DOHH2 (cell line): ENCODE data around the gene ZSCAN12.
A peak's percentile ranks its signal among the peaks of the same experiment; 100 is the strongest.

Source experiments
- H3F3A ChIP-seq: fragments of 200-600 bp; sonication (generic), shearing (Covaris generic); 2 replicates; pipeline ENCODE4 v1.6.0; 2016; ENCODE audit warnings: antibody characterized with exemption, mild to moderate bottlenecking; ENCODE audit not compliant: control insufficient read depth, insufficient read depth
- H3K27ac ChIP-seq: fragments of 200-600 bp; sonication (generic); 2 replicates; pipeline ENCODE4 v1.5.1; 2014; ENCODE audit warnings: low read depth, mild to moderate bottlenecking, low read length, moderate library complexity
- H3K27me3 ChIP-seq: fragments of 200-600 bp; sonication (generic); 2 replicates; pipeline ENCODE4 v1.6.1; 2014; ENCODE audit warnings: mild to moderate bottlenecking, low read length, mixed read lengths; ENCODE audit not compliant: control insufficient read depth
- H3K36me3 ChIP-seq: fragments of 200-600 bp; sonication (generic); 2 replicates; pipeline ENCODE4 v1.6.1; 2014; ENCODE audit warnings: mild to moderate bottlenecking, low read length, moderate library complexity, mixed read lengths; ENCODE audit not compliant: control insufficient read depth
- H3K4me1 ChIP-seq: fragments of 200-600 bp; sonication (generic); 2 replicates; pipeline ENCODE4 v1.6.1; 2014; ENCODE audit warnings: mild to moderate bottlenecking, low read length, mixed read lengths; ENCODE audit not compliant: control insufficient read depth
- H3K4me2 ChIP-seq: fragments of 200-600 bp; sonication (generic); 2 replicates; pipeline ENCODE4 v1.6.0; 2014; ENCODE audit warnings: mild to moderate bottlenecking, low read length, moderate library complexity
- H3K4me3 ChIP-seq: fragments of 200-600 bp; sonication (generic); 2 replicates; pipeline ENCODE4 v1.5.1; 2014; ENCODE audit warnings: mild to moderate bottlenecking, low read length, mixed read lengths
- H3K79me2 ChIP-seq: fragments of 200-600 bp; sonication (generic); 2 replicates; pipeline ENCODE4 v1.6.1; 2014; ENCODE audit warnings: mild to moderate bottlenecking, low read length, mixed read lengths; ENCODE audit not compliant: control insufficient read depth
- H3K9me2 ChIP-seq: fragments of 200-600 bp; sonication (generic); replicated peaks from 2 replicates; pipeline ENCODE4 v1.6.1; 2014; ENCODE audit warnings: mild to moderate bottlenecking, low read length, mixed read lengths; ENCODE audit not compliant: control insufficient read depth
- H3K9me3 ChIP-seq: fragments of 200-600 bp; sonication (generic); 2 replicates; pipeline ENCODE4 v1.6.1; 2014; ENCODE audit warnings: antibody characterized with exemption, low read length, mixed read lengths; ENCODE audit not compliant: control insufficient read depth, insufficient read depth
- H4K20me1 ChIP-seq: fragments of 200-600 bp; sonication (generic); 2 replicates; pipeline ENCODE4 v1.6.0; 2014; ENCODE audit warnings: low read depth, mild to moderate bottlenecking, antibody characterized with exemption, low read length, moderate library complexity; ENCODE audit not compliant: control insufficient read depth, insufficient read depth
- EZH2phosphoT487 ChIP-seq: fragments of 200-600 bp; sonication (generic); IDR thresholded peaks from 2 replicates; pipeline ENCODE4 v1.6.1; 2017; ENCODE audit warnings: borderline replicate concordance, mild to moderate bottlenecking, antibody characterized with exemption, low read length, moderate library complexity, mixed read lengths
- TF ChIP-seq, protein P1 (sequence below): fragments of 200-600 bp; sonication (generic); IDR thresholded peaks from one replicate; pipeline ENCODE4 v1.5.1; 2014; ENCODE audit warnings: antibody characterized with exemption, mild to moderate bottlenecking, low read depth, low read length; ENCODE audit not compliant: poor library complexity, severe bottlenecking

ZSCAN12 gene

DNA sequence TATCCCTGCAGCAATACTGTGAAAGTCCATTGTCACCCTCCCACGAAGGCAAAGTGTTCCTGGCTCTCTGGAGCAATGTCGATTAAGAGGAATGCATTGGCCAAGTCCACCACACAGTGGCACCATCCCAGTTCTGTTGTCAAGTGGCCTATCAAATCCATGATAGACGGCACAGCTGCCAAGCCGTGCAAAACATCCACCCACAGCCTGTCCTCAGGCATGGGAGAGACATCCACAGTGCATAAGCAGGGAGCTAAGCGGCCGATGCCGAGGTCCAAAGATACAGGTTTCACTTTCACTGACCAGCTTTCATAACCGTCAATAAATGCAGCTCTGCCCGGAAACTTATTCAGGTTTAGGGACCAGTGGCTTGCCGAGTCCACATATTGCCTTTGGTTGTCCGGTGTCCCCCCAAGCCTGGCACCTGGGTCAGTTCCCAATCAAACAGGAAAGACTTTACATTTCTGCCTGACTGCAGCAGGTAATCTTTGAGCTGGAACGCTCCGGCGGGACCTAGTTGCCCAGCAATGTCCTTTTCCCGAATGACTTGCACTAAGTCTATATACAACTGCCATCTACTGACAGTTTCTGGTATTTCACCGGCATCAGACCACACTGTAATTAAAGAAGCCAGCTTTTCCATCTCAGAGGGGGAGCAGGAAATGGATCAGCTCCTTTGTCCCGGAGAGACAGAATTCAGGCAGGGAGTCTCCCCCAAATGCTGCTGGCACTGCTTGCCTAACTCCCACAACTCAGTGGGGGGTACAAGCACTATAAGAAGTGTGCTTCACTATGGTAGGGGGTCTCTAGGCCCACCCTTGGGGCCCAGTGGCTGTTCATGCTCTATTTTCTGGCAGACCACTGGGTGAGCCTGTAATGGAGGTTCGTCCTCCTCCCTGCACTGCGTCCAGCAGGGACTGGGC, 43.5 kb downstream of the ZSCAN12 start:
- Histone ChIP-seq H3K9me2 (no peaks in the 10 kb centered on the region), H3K27ac (no peak overlapping the region), H3K4me3 (peak overlapping the region; percentile 80), H3K36me3 (peaks cover 8% of the 10 kb centered on the region), H3K9me3 (peaks cover 8% of the 10 kb centered on the region; the same call in 1 of the 2 replicates), H3F3A (no peaks in the 10 kb centered on the region), H3K79me2 (peaks cover 32% of the 10 kb centered on the region), H3K27me3 (no peaks in the 10 kb centered on the region), H3K4me2 (peak overlapping the region; percentile 93), H3K4me1 (peaks cover 22% of the 10 kb centered on the region), H4K20me1 (no peaks in the 10 kb centered on the region)
- TF ChIP-seq EZH2phosphoT487 = no peak
- TF ChIP-seq, protein P1, sequence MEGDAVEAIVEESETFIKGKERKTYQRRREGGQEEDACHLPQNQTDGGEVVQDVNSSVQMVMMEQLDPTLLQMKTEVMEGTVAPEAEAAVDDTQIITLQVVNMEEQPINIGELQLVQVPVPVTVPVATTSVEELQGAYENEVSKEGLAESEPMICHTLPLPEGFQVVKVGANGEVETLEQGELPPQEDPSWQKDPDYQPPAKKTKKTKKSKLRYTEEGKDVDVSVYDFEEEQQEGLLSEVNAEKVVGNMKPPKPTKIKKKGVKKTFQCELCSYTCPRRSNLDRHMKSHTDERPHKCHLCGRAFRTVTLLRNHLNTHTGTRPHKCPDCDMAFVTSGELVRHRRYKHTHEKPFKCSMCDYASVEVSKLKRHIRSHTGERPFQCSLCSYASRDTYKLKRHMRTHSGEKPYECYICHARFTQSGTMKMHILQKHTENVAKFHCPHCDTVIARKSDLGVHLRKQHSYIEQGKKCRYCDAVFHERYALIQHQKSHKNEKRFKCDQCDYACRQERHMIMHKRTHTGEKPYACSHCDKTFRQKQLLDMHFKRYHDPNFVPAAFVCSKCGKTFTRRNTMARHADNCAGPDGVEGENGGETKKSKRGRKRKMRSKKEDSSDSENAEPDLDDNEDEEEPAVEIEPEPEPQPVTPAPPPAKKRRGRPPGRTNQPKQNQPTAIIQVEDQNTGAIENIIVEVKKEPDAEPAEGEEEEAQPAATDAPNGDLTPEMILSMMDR = peak; percentile 72

DNA sequence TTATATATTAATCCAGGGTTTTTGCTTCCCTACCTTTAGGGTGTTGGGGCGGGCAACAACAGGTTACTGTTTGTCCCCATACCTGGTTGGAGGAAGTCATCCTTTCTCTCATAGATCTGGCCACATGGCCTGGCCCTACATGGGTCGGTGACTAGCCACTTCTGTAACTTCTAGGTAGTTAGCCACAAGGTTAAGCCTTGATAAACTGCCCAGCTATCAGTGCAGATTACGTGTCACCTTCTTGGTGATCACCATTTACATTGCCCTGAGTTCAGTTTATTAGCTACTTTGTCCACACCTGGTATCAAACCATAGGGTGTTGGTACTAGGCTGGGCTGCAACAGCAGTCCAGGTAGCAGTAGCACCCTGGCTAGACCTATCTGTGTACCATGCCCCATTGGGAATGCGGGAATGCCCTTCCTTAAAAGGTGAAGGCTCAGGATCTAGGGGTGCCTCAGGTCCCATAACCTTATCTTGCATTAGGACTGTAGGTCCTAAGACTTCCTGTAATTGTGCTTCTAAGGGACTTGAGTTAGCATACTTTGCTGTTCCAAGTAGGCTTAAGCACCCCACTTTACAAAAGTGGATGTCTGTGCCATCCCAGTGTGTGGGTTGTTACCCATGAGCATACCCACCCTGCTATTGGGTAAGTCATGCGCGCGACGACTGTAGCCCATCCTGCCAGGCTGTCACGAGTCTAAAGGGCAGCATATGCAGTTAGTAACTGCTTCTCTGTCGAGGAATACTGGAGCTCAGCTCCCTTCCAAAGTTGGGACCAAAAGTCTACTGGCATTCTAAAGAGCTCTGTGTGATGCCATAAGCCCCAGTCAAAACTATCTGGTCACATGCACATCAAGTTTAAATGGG, 44.6 kb downstream of the ZSCAN12 start:
- Histone ChIP-seq H3K4me3 (peak overlapping the region; percentile 80; the same call in 1 of the 2 replicates), H3K36me3 (peaks cover 8% of the 10 kb centered on the region), H3K9me2 (no peaks in the 10 kb centered on the region), H3K4me1 (peaks cover 29% of the 10 kb centered on the region), H3K9me3 (peaks cover 8% of the 10 kb centered on the region; the same call in 1 of the 2 replicates), H3K4me2 (peak overlapping the region; percentile 93), H4K20me1 (no peaks in the 10 kb centered on the region), H3K79me2 (peaks cover 43% of the 10 kb centered on the region), H3F3A (no peaks in the 10 kb centered on the region), H3K27me3 (no peaks in the 10 kb centered on the region), H3K27ac (no peak overlapping the region)
- no peak for TF ChIP-seq EZH2phosphoT487
- TF ChIP-seq, protein P1 = no peak

DNA sequence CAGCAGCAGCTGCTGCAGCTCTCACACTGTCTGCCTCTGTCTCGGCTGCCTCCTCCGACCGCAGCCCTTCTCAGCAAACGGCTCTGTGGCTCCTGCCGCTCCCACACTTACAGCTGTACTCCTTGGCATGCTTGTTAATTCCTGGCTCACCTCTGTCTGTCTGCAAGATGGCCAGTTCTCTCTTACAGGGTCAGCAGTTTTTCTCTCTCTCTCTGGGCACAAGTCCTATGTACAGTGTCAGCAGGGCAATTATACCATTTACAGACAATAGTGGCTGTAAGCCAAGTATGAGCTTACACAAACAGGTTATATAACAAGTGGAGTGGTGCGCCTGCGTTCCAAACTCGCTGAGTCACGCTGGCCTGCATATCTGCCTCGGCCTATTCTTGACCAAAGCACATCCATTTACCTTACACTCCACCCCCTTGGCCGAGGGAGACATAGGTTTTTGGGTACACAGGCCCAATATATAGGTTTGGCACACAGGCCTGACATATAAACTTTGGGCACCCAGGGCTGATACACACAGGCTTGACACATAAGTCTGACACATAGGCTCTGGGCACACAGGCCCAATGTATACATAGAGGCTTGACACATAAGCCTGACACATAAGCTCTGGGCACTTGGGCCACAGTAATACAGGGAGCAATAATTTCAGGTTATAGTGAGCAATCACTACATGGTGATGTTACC, 45.4 kb downstream of the ZSCAN12 start:
- TF ChIP-seq EZH2phosphoT487 = no peak
- TF ChIP-seq, protein P1 = no peak
- peaks cover 8% of the 10 kb centered on the region; the same call in 1 of the 2 replicates for H3K9me3 ChIP-seq
- no peaks in the 10 kb centered on the region for H3K27me3 ChIP-seq
- no peak overlapping the region for H3K27ac ChIP-seq
- H3F3A ChIP-seq = no peaks in the 10 kb centered on the region
- H3K4me2 ChIP-seq = no peak overlapping the region
- H3K79me2 ChIP-seq = peaks cover 44% of the 10 kb centered on the region
- no peak overlapping the region for H3K4me3 ChIP-seq
- no peaks in the 10 kb centered on the region for H4K20me1 ChIP-seq
- peaks cover 8% of the 10 kb centered on the region for H3K36me3 ChIP-seq
- no peaks in the 10 kb centered on the region for H3K9me2 ChIP-seq
- peaks cover 31% of the 10 kb centered on the region for H3K4me1 ChIP-seq
